Keratinocyte (primary cell): ENCODE measurements around the gene BEAN1. TPM values are rescaled to one million over a fixed set of nuclear protein-coding genes. Genes with fewer than 3 reads are reported as not detected.

Experiments used
- DNase-seq: peaks from one replicate; pipeline ENCODE4 v3.0.0-alpha.2; 2011; ENCODE audit warnings: low read depth, missing footprints, low spot score
- FAIRE-seq: peaks from 2 replicates; lab custom pipeline; 2011; peaks lifted over from hg19 to GRCh38; lab: Jason Lieb, UNC
- H2AFZ ChIP-seq: 2 replicates; pipeline ENCODE4 v1.6.0; 2012; ENCODE audit warnings: low read length, control low read depth, inconsistent platforms; ENCODE audit not compliant: control insufficient read depth
- H3K27ac ChIP-seq: 2 replicates; pipeline ENCODE4 v1.5.1; 2011; ENCODE audit warnings: low read length; ENCODE audit not compliant: control insufficient read depth, insufficient read depth
- H3K27me3 ChIP-seq: 3 replicates; pipeline ENCODE4 v1.6.0; 2011; ENCODE audit warnings: low read length; ENCODE audit not compliant: control insufficient read depth, insufficient read depth; ENCODE audit errors: extremely low read depth
- H3K36me3 ChIP-seq, 2 experiments: 2 replicates in 1 of 2; 3 replicates in 1 of 2; pipeline ENCODE4 v1.5.1; 2011; ENCODE audit warnings: low read length in 2 of 2, mild to moderate bottlenecking in 1 of 2; ENCODE audit not compliant: control insufficient read depth in 2 of 2, insufficient read depth in 2 of 2; ENCODE audit errors: extremely low read depth in 1 of 2
- H3K4me1 ChIP-seq: 3 replicates; pipeline ENCODE4 v1.5.1; 2011; ENCODE audit warnings: low read length; ENCODE audit not compliant: control insufficient read depth, insufficient read depth; ENCODE audit errors: extremely low read depth
- H3K4me2 ChIP-seq: 3 replicates; pipeline ENCODE4 v1.6.0; 2011; ENCODE audit warnings: low read depth, low read length; ENCODE audit not compliant: control insufficient read depth, insufficient read depth; ENCODE audit errors: extremely low read depth
- H3K4me3 ChIP-seq, 3 experiments: fragments of 200-600 bp in 1 of 3; sonication (generic) in 1 of 3; 2 replicates in 2 of 3; 3 replicates in 1 of 3; pipeline ENCODE4 v1.5.1; 2011 to 2016; ENCODE audit warnings: low read length in 3 of 3, mild to moderate bottlenecking in 3 of 3, control low read depth in 2 of 3, inconsistent platforms in 1 of 3, low read depth in 1 of 3, mixed read lengths in 1 of 3, mixed run types in 1 of 3, moderate library complexity in 1 of 3; ENCODE audit not compliant: control insufficient read depth in 2 of 3, insufficient read depth in 2 of 3; ENCODE audit errors: extremely low read depth in 1 of 3
- H3K79me2 ChIP-seq: 2 replicates; pipeline ENCODE4 v1.6.0; 2012; ENCODE audit warnings: low read length; ENCODE audit not compliant: control insufficient read depth, insufficient read depth
- H3K9ac ChIP-seq: 3 replicates; pipeline ENCODE4 v1.6.0; 2011; ENCODE audit warnings: low read length; ENCODE audit not compliant: control insufficient read depth, insufficient read depth; ENCODE audit errors: extremely low read depth
- H3K9me1 ChIP-seq: 3 replicates; pipeline ENCODE4 v1.6.0; 2011; ENCODE audit warnings: low read length; ENCODE audit not compliant: control insufficient read depth, insufficient read depth; ENCODE audit errors: extremely low read depth
- H3K9me3 ChIP-seq: 2 replicates; pipeline ENCODE4 v1.5.1; 2012; ENCODE audit warnings: low read depth, low read length; ENCODE audit not compliant: control insufficient read depth
- H4K20me1 ChIP-seq: 3 replicates; pipeline ENCODE4 v1.6.0; 2011; ENCODE audit warnings: low read length; ENCODE audit not compliant: control insufficient read depth, insufficient read depth; ENCODE audit errors: extremely low read depth
- CTCF ChIP-seq, 3 experiments: IDR thresholded peaks in 1 of 3; conservative IDR thresholded peaks in 1 of 3; optimal IDR thresholded peaks in 1 of 3; 2 replicates in 2 of 3; 3 replicates in 1 of 3; pipeline versions ENCODE3 to v1.5.1; 2011; ENCODE audit warnings: low read length in 3 of 3, mild to moderate bottlenecking in 3 of 3, moderate library complexity in 2 of 3, control low read depth in 1 of 3, inconsistent platforms in 1 of 3; ENCODE audit not compliant: insufficient read depth in 2 of 3; ENCODE audit errors: extremely low read depth in 1 of 3
- EZH2 ChIP-seq: IDR thresholded peaks from one replicate; pipeline ENCODE4 v1.6.1; 2012; ENCODE audit warnings: inconsistent platforms, mild to moderate bottlenecking, low read length, moderate library complexity
- dilution Hi-C: fragments of 300-500 bp; cut with MboI; formaldehyde crosslinking; loops from one replicate; pipeline ENCODE4 v1.7.0; 2020; ENCODE audit warnings: low sequenced_read_pairs; ENCODE audit not compliant: extremely low pct_ligation_motif_present
- polyA plus RNA-seq, 5 experiments: library from polyadenylated mRNA; depleted of rRNA in 3 of 5; stranded (reverse) in 3 of 5; stranded (forward) in 1 of 5; unstranded in 1 of 5; fragments of >200 nt; gene quantifications; 1 replicate in 1 of 5; 2 replicates in 3 of 5; 3 replicates in 1 of 5; pipeline versions ENCODE4 v1.2.1 to v1.2.3, GENCODE V29; 2011 to 2012; ENCODE audit warnings: missing spikeins in 2 of 5, low read depth in 1 of 5, low replicate concordance in 1 of 5

The BEAN1 gene
- polyA plus RNA-seq, 1 donor (not counting 4 experiments of a cell fraction or from before 2014, with no cell fraction given): 0.24 TPM

- Histone ChIP-seq H3K4me3 (no peak overlapping the region), H3K36me3 (no peaks in the 10 kb centered on the region), H3K4me2 (no peak overlapping the region), H3K27ac (no peak overlapping the region), H3K9ac (no peak overlapping the region), H3K9me3 (no peaks in the 10 kb centered on the region), H2AFZ (no peak overlapping the region), H4K20me1 (no peaks in the 10 kb centered on the region), H3K4me1 (no peaks in the 10 kb centered on the region), H3K27me3 (peaks cover 1% of the 10 kb centered on the region), H3K79me2 (no peaks in the 10 kb centered on the region), H3K9me1 (no peaks in the 10 kb centered on the region)
- FAIRE-seq (no peak), DNase-seq (no peak)
- no peak for TF ChIP-seq CTCF (optimal IDR thresholded peaks at IDR 0.05 in 1 of 3, IDR thresholded peaks at IDR 0.05 in 1 of 3, conservative IDR thresholded peaks at IDR 0.05 in 1 of 3; ENCODE audit: extremely low read depth in 1 of 3, insufficient read depth in 2 of 3, low read length in 3 of 3)
- TF ChIP-seq EZH2: no peak
- dilution Hi-C loops: no loop called here
Measured at GRCh38 chr16:66400503-66401380, 26.4 kb upstream of the BEAN1 start.

GRCh38 chr16:66401610-66402009, 25.5 kb upstream of the BEAN1 start:
- FAIRE-seq (no peak), DNase-seq (no peak)
- dilution Hi-C loops: no loop called here
- no peak overlapping the region for H3K27ac ChIP-seq
- H3K27me3 ChIP-seq: peaks cover 6% of the 10 kb centered on the region
- no peaks in the 10 kb centered on the region for H3K36me3 ChIP-seq
- H2AFZ ChIP-seq: no peak overlapping the region
- no peaks in the 10 kb centered on the region for H3K79me2 ChIP-seq
- H3K9me1 ChIP-seq: no peaks in the 10 kb centered on the region
- H3K9ac ChIP-seq: no peak overlapping the region
- H4K20me1 ChIP-seq: no peaks in the 10 kb centered on the region
- peaks cover under 1% of the 10 kb centered on the region for H3K4me1 ChIP-seq
- H3K4me3 ChIP-seq: no peak overlapping the region
- no peaks in the 10 kb centered on the region for H3K9me3 ChIP-seq
- no peak overlapping the region for H3K4me2 ChIP-seq
- no peak for TF ChIP-seq EZH2
- no peak for TF ChIP-seq CTCF (optimal IDR thresholded peaks at IDR 0.05 in 1 of 3, IDR thresholded peaks at IDR 0.05 in 1 of 3, conservative IDR thresholded peaks at IDR 0.05 in 1 of 3; ENCODE audit: extremely low read depth in 1 of 3, insufficient read depth in 2 of 3, low read length in 3 of 3)
